Posterior cingulate gyrus (tissue), 11 donors: ENCODE results near the gene SLC5A5.

Experiments used
- DNase-seq, 10 donors: peaks; one replicate each; pipeline versions ENCODE4 v3.0.0 to v3.0.0-alpha.2; 2020 to 2021; ENCODE audit warnings: mixed read lengths in 3 of 10
- intact Hi-C: fragments of 100-400 bp; cut with DNase I; formaldehyde crosslinking; loops from one replicate; pipeline ENCODE4 v1.15.1; 2023

SLC5A5 gene

GRCh38 chr19:17871878-17872250, at the start of gene SLC5A5:
Gene SLC5A5, plus strand, starts transcription at chr19:17871945. Its CDS starts 375 bp downstream, at chr19:17872320.
- no peak for DNase-seq
- intact Hi-C loops = no loop called here

GRCh38 chr19:17824339-17824738, 47.4 kb upstream of the SLC5A5 start:
- intact Hi-C loops = no loop called here
- DNase-seq = no peak

GRCh38 chr19:17826508-17827056, 45.2 kb upstream of the SLC5A5 start:
- intact Hi-C loops = no loop called here
- DNase-seq = no peak

- intact Hi-C loops = no loop called here
- DNase-seq = peak in 7 of 10 donors; percentile 31 to 94 (median 52)
Measured at GRCh38 chr19:17829855-17830566, 41.7 kb upstream of the SLC5A5 start.

GRCh38 chr19:17830567-17831418, 41.0 kb upstream of the SLC5A5 start:
- peak; percentile 48 to 99 (median 89) for DNase-seq
- intact Hi-C loops = no loop called here

- peak in 5 of 10 donors; percentile 11 to 88 (median 23) for DNase-seq
- intact Hi-C loops = no loop called here
Measured at GRCh38 chr19:17831419-17831888, 40.3 kb upstream of the SLC5A5 start.

GRCh38 chr19:17832443-17833208, 39.1 kb upstream of the SLC5A5 start:
- intact Hi-C loops = no loop called here
- DNase-seq = no peak

- intact Hi-C loops = no loop called here
Measured at GRCh38 chr19:17834350-17835181, 37.2 kb upstream of the SLC5A5 start.

GRCh38 chr19:17835182-17836006, 36.4 kb upstream of the SLC5A5 start:
- intact Hi-C loops = no loop called here

More at GRCh38 chr19:17834350-17835181, 37.2 kb upstream of the SLC5A5 start:
- no peak for DNase-seq

GRCh38 chr19:17836530-17836929, 35.2 kb upstream of the SLC5A5 start:
- intact Hi-C loops = no loop called here
- DNase-seq = no peak

More at GRCh38 chr19:17835182-17836006, 36.4 kb upstream of the SLC5A5 start:
- DNase-seq = no peak

GRCh38 chr19:17837972-17838371, 33.8 kb upstream of the SLC5A5 start:
- no peak for DNase-seq
- intact Hi-C loops = no loop called here

GRCh38 chr19:17840019-17840418, 31.7 kb upstream of the SLC5A5 start:
- DNase-seq = no peak
- intact Hi-C loops = no loop called here

GRCh38 chr19:17841371-17841809, 30.4 kb upstream of the SLC5A5 start:
- DNase-seq = no peak
- intact Hi-C loops = no loop called here

GRCh38 chr19:17841810-17842662, 29.7 kb upstream of the SLC5A5 start:
- intact Hi-C loops = no loop called here
- peak; percentile 26 to 96 (median 78) for DNase-seq

- no peak for DNase-seq
- intact Hi-C loops = no loop called here
Measured at GRCh38 chr19:17842663-17843291, 29.0 kb upstream of the SLC5A5 start.

- DNase-seq = no peak
- intact Hi-C loops = no loop called here
Measured at GRCh38 chr19:17843292-17843827, 28.4 kb upstream of the SLC5A5 start.

- intact Hi-C loops = no loop called here
- no peak for DNase-seq
Measured at GRCh38 chr19:17843908-17844490, 27.7 kb upstream of the SLC5A5 start.
